Stomach (tissue), 4 donors: Measurements from ENCODE around the gene LITAFD.

ENCODE experiments used
- CTCF ChIP-seq, 7 experiments: fragments of 450-650 bp in 4 of 7; fragments of 200-600 bp in 3 of 7; sonication (generic) in 3 of 7; IDR thresholded peaks; one replicate each; pipeline ENCODE4 v1.5.1; 2016 to 2019; ENCODE audit warnings: antibody characterized with exemption in 7 of 7, control low read depth in 2 of 7, mild to moderate bottlenecking in 1 of 7
- POLR2A ChIP-seq, 4 donors: fragments of 450-650 bp; IDR thresholded peaks; one replicate each; pipeline ENCODE4 v1.6.1; 2016; ENCODE audit warnings: antibody characterized with exemption in 4 of 4, control low read depth in 2 of 4, mild to moderate bottlenecking in 1 of 4, moderate library complexity in 1 of 4
- POLR2AphosphoS5 ChIP-seq, 3 donors: sonication (generic); formaldehyde crosslinking; IDR thresholded peaks; one replicate each; pipeline ENCODE4 v1.6.1; 2016; ENCODE audit warnings: antibody characterized with exemption in 3 of 3

GRCh38 chr16:8867216-8867931 lies 14.8 kb upstream of the LITAFD start:
- no peak for TF ChIP-seq POLR2AphosphoS5 (IDR thresholded peaks at IDR 0.05)
- no peak for TF ChIP-seq CTCF (IDR thresholded peaks at IDR 0.05)
- TF ChIP-seq POLR2A (IDR thresholded peaks at IDR 0.05) = no peak
